NCI-H2196 (cell line): ENCODE results near the gene CCSER1.

Source experiments
- DNase-seq: peaks from one replicate; lab custom pipeline; 2025; ENCODE audit not compliant: unreplicated experiment; lab: John Stamatoyannopoulos, UW

CCSER1 gene

DNA sequence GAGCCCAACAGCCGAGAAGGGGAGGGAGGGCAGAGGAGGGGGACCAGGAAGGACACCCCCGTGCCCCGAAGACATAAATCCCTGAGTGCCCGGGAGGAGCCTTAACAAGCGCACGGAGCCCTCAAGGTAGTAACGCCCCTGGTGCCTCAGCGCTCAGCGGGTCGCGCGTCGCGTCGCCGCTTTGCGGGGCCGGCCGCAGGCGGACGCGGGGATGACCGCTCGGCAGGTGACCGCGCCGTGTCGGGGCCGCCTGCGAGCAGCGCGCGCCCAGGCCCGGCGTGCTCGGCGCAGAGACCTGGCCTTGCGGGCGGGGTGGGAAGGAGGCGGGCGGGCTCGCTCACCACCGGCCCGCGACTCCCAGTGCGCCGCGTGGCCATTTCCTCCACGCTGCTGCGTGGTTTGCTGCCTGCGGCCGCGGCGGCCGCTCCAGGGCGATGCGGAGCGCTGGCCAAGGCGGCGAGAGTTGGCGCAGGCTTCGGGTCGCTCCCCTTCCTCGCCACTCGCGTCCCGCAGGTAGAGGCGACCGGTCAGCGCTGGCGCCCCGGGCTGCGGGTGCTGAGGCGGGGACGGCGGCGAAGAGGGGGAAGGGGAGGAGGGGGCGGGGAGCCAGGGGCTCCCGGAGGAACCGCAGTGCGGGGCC lies 632 bp downstream of the CCSER1 start:
- peak; percentile 9 for DNase-seq

- DNase-seq, result no peak
These were observed 1.8 kb downstream of the CCSER1 start for GRCh38 chr4:90128961-90129495.

GRCh38 chr4:90130076-90130475 lies 2.9 kb downstream of the CCSER1 start:
- DNase-seq, result no peak

DNA sequence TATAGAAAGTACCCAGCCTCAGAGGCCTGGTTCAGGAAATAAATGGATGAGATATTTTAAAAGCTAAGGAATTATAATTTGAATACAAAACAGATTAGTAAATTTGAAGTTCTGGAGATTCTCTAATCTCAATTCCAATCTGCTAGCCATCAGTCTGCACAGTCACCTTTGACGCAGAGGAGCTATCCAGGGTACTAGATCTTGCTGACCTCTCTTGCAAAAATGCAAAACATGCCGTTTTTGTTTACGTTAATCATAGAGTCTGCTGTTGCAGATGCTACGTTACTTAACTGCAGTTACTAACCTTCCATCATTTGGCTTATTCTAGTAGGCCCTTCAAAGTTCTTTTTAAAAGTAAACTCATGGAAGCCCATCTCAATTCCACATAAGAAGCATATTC lies 10.4 kb downstream of the CCSER1 start:
- DNase-seq, result no peak

DNA sequence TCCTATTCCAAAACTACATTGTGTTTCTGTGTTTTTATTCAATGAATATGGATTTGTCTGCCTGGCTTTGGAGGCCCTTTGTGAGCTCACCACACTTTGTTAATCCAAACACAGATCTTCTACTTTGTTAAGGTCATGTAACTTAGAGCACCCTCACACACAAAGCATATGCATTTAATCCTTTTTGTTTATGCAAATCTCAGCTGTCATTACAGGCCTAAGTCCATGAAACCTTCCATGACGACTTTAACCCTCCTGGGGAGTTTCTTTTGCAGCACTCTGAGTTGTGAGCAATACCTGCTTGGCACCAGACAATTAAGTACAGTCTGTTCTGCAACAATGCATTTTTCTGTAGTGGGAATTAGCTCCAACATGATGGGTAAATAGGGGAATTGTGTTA lies 14.9 kb downstream of the CCSER1 start:
- DNase-seq, result no peak

DNA sequence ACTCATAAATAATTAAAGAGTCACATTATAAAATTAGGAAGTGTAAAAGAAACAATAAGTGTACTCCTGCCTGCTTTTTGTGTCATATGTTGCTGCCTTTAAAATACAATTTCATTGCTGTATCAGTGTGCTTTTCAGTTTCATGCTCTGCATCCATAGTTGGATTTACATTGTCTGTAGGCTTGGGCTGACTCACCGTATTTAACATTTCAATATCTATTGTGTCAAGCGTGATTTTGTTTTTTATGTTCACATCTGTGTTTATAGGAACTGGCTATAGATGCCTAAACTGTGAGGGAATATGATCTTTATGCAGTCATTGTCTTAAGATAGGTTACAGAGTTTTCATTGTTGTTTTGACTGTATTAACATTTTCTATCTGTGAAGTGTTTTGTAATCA lies 18.1 kb downstream of the CCSER1 start:
- no peak for DNase-seq

DNA sequence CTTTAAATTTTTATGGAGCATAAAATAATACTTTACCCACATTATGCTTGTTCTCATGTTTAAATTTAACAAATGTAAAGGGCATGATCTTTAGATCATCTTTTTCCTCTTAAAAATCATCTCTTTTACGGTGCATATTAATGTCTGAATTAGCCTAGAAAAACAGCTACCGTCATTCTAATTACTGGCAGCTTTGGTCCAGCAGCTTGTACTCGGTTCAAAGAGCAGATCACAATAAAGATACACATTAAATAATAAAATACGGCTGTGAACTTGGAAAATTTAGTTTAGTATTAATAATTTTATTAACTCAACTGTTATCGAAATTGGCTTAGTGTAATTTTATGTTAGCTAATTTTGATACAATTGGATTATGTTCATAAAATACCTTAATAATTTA lies 19.1 kb downstream of the CCSER1 start:
- DNase-seq, result no peak

DNA sequence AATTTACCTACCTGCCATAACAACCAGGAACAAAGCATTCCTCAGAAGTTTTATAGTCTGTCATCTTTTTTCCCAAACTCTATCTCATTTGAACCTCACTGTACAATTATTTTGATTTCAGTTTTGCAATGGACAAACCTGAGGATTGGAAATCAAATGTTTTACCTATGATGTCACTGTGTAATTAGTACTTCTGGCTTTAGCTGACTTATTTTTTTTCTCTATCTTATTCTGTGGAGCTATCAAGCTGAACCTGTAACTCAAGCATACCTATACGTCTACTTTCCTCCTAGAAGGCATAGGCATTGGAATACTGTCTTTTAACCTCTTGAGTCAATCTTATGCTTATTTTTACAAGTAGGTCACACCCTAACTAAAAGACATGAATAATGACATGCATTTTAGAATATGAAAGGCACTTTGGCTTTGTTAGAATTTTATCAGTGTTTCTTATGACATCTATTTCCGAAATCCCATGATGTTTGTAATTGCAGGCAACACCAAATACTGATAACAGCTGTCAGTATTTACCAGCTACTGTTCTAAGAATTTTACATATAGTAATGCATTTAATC lies 21.5 kb downstream of the CCSER1 start:
- no peak for DNase-seq

DNA sequence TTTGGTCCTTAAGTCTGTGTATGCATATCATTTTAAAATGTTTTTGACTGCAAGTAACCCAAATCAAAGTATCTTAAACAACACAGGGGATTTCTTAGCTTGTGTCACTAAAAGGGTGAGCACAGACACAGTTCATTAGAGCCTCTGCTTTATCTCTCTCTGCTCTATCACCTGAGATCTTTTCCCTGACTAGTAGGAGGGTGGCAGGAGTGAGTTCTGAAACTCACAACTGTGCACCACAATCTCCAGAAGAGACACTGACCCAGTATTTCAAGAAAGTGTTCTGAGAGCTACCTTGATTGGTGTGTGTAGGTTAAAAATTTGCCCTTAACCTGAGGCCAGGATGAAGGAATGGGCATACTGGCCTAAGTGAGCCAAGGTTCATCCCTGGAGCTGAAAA lies 24.8 kb downstream of the CCSER1 start:
- DNase-seq, result no peak

DNA sequence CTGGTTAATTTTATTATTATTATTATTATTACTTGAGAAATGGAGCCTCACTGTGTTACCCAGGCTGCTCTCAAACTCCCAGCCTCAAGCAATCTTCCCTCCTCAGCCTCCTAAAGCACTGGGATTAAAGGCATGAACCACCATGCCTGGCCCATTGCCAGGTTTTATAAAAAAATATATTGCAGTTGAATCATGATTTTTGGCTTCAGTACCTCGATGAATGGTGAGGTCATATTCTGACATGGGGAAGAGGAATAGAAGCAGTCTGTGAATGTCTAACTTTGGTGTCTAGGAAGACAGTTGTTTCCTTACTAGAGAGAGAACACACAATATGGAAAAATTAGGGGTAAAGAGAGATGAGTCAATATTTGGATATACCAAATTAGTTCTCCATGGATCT lies 32.0 kb downstream of the CCSER1 start:
- DNase-seq, result no peak

GRCh38 chr4:90160044-90160443 lies 32.9 kb downstream of the CCSER1 start:
- DNase-seq, result no peak

DNA sequence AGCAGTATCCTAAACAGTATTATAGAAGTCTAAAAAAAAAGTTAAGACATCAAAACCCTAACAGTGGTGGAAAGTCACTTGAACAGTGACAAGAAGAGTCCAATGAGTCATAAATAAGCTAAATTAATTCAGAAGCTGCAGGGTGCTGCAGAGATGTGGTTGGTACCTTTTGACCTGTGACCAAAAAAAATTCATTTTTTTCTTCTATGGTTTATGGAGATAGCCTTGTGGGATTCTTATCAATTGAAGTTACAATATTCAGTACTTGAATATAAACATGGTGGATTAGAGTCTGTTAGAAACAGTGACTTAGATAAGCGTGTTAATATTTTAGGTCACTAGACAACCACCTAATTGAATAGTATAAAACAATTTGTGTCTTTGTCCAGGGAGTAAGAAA lies 35.4 kb downstream of the CCSER1 start:
- DNase-seq, result no peak

- DNase-seq, result no peak
These were observed 36.7 kb downstream of the CCSER1 start for GRCh38 chr4:90163872-90164271.

GRCh38 chr4:90165883-90166282 lies 38.7 kb downstream of the CCSER1 start:
- no peak for DNase-seq

- DNase-seq, result no peak
These were observed 44.3 kb downstream of the CCSER1 start for GRCh38 chr4:90171491-90171890.

DNA sequence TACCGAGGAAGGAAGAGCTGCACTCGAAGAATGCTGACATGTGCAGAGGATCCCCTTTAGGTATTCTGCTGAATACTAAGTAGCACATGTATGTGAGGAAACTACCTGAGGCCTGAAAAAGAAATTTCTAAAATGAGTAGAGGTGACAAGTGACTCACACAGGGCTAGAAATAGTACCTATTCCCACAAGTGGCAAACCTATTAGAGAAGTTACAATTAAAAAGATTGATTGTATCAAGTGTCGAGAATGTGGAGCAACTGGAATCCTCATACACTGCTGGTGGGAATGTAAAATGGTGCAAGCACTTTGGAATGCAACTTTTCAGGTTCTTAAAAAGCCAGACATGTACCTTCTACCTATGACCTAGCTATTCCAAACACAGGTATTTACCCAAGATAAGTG lies 47.4 kb downstream of the CCSER1 start:
- no peak for DNase-seq

DNA sequence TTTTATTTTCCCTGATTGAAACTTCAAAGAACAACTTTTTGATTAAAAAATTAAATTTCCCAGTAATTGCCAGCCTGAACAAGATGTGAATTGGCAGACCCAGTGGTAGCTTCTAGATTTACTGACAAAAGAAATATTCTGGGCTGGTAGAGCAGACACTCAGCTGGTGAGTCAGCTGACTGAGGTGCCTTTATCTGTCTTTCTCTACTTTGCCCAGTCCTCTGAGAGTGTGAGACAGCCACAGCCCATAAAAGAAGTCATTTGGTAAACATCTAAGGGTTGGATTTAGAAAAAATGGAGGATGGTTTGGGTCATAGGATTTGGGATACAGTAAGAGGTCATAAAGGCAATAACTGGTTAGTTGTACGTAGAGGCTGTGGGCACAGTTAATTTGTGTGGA lies 54.5 kb downstream of the CCSER1 start:
- DNase-seq, result no peak

DNA sequence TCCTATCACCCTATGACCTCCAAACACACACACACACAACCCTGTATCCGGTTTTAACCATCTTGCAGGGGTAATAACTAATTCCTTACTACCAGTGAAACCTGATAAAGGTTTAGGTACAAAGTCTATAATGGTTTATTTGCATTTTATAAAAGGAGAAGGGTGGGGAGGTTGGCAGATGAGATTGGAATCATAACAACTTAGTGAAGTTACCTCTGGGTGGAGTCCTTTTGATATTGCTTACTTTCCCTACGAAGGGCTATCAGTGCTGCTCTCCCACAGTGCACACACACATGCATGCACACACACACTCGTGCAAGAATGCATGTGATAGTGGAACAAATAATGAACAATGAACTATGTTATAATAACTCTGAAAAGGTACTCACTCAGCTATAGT lies 56.1 kb downstream of the CCSER1 start:
- no peak for DNase-seq

DNA sequence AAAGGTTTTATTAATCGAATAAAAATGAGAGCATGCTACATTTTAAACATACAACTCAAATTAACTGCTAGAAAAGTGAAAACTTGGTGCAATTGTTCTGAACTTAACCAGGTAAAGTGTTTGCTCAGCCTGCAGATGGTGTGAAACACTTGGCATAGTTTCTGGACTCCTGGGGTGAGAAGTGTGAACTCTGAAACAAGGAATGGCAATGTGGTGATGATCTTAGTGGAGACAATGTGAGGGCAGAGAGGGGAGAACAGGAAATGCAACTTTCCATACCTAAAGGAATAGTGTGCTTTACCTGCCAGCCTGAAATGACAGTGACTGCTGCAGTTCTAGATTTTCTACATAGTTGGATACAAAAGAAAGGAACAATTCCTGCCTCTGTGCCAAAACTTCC lies 57.4 kb downstream of the CCSER1 start:
- DNase-seq, result no peak

GRCh38 chr4:90185416-90185815 lies 58.2 kb downstream of the CCSER1 start:
- DNase-seq, result no peak

- no peak for DNase-seq
These were observed 59.0 kb downstream of the CCSER1 start for GRCh38 chr4:90186229-90186628.

DNA sequence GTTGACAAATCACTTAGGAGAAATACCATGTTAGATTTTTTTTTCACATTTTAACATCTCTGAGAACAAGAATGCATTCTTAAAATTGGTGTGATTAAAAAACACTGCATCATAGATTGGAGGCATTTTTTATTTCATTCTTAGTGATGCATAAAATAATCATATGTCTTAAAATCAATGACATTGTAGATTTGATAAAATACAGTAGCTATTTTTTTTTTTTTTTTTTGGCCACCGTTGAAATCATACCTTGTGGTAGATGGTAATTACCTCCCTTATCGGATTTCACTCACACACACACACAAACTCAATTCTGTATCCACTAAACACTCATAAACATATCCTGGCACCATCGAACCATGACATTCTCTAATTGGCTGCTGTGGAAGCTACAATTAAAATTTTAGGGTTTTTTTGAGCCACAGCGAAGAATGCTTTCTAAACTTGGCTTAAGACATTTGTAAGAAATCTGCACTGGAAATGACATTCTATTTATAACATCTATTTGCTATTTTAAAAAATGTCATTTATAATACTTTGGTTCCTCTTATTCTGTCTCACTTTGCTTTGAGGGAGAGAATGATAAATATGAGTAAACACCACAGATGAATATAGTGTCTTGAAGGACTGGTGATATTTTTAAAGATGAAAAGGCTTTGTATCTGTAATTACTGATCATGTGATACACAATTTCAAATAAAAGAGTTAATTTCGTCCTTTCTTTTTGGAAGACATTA lies 60.1 kb downstream of the CCSER1 start:
- peak; percentile 2 for DNase-seq
